RWPE1 (cell line): ENCODE measurements around the gene CRISP2.

Experiments
- CTCF ChIA-PET: fragments of 350-600 bp; sonication (Branson Sonifier 250); formaldehyde crosslinking; extraction: SDS; loops from one replicate; lab custom pipeline; 2021; lab: Yijun Ruan, JAX
- POLR2A ChIA-PET: fragments of 400-600 bp; formaldehyde crosslinking; extraction: SDS; loops from one replicate; lab custom pipeline; 2020; ENCODE audit warnings: antibody characterized with exemption; ENCODE audit not compliant: low non-redundant PET; lab: Yijun Ruan, JAX
- DNase-seq: peaks from one replicate; pipeline ENCODE4 v3.0.0; 2012; ENCODE audit warnings: low spot score
- H3K27ac ChIP-seq: fragments of 450-650 bp; 2 replicates; pipeline ENCODE4 v1.5.1; 2017
- CTCF ChIP-seq: fragments of 450-650 bp; conservative IDR thresholded peaks from 2 replicates; pipeline ENCODE4 v1.5.1; 2017; ENCODE audit warnings: low read depth, mild to moderate bottlenecking

Gene CRISP2, protein sequence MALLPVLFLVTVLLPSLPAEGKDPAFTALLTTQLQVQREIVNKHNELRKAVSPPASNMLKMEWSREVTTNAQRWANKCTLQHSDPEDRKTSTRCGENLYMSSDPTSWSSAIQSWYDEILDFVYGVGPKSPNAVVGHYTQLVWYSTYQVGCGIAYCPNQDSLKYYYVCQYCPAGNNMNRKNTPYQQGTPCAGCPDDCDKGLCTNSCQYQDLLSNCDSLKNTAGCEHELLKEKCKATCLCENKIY

DNA sequence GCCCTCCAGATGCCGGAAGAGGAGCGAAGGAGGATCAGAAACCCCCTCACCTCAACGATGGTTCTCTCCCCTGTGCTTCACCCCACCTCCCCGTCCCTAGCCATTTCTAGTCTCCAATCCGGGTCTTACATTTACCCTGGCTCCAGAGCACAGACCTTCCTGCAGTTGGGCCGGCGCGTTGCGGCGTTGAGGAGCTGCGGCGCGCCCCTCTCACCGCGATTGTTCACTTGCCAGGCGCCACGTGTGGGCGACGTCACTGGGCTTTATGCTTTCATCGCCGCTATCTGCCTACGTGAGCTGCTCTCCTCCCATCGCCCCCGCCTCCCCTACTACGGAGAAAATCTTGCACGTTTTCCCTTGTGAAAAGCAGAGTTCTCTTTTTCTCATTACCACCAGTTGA is at the start of gene CRISP2:
Gene CRISP2 (minus strand): TSS at position 198 of the 400 bp plus-strand sequence. CDS start 4,347 bp downstream, outside the sequence.
- ChIA-PET CTCF (interaction anchor here (0.7 kb wide), 1 partner anchor 1856 kb away, joined by 3 read pairs; no protein-coding TSS in a partner anchor), POLR2A (no interaction called here)
- TF ChIP-seq CTCF, result no peak
- no peak within 1 kb of the TSS for H3K27ac ChIP-seq
- no peak for DNase-seq

GRCh38 chr6:49744259-49744658 is 30.9 kb upstream of the CRISP2 start, which contains the start of gene CRISP3:
Gene CRISP3, minus strand, starts transcription at chr6:49744388. Its CDS starts 21 bp downstream, at chr6:49744367.
- POLR2A ChIA-PET, result no interaction called here
- no peak for TF ChIP-seq CTCF
- peak; percentile 3 for DNase-seq
- no peak within 1 kb of the TSS for H3K27ac ChIP-seq
- CTCF ChIA-PET, result no interaction called here

GRCh38 chr6:49743429-49743828 is 30.1 kb upstream of the CRISP2 start:
- CTCF ChIA-PET, result no interaction called here
- TF ChIP-seq CTCF, result no peak

GRCh38 chr6:49739423-49739822 is 26.1 kb upstream of the CRISP2 start:
- TF ChIP-seq CTCF, result no peak
- POLR2A ChIA-PET, result no interaction called here
- no peak overlapping the region for H3K27ac ChIP-seq
- no peak for DNase-seq
- CTCF ChIA-PET, result no interaction called here

More at GRCh38 chr6:49743429-49743828, 30.1 kb upstream of the CRISP2 start:
- no peak overlapping the region for H3K27ac ChIP-seq
- POLR2A ChIA-PET, result no interaction called here
- DNase-seq, result no peak

- TF ChIP-seq CTCF, result no peak
- DNase-seq, result no peak
- POLR2A ChIA-PET, result no interaction called here
- no peak overlapping the region for H3K27ac ChIP-seq
- CTCF ChIA-PET, result no interaction called here
Observed at GRCh38 chr6:49736017-49736508, 22.7 kb upstream of the CRISP2 start.

DNA sequence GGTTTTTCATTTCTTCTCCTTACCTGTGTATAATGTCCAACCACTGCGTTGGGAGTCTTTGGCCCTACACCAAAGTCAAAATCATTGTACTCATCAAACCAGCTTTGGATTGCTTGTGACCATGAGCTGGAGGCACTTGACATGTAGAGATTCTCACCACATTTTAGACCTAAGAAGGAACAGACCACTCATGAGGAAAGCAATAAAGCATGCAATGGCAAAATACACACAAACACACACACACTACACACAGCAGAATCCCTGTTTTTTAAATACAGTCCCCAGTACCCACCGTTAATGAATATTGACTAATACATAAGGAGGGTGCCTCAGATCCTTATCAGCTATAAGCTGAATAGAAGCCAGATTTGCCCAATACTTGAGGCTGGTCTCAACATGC is 20.3 kb upstream of the CRISP2 start:
- no peak overlapping the region for H3K27ac ChIP-seq
- CTCF ChIA-PET, result interaction anchor here (0.6 kb wide), 2 partner anchors 43 to 279 kb away, joined by 3 to 4 read pairs; no protein-coding TSS in a partner anchor
- POLR2A ChIA-PET, result no interaction called here
- DNase-seq, result no peak
- TF ChIP-seq CTCF, result no peak
